HG03558 (cell line): ENCODE measurements around the gene TPRKB.
"Not testable (repeated sequence)": the region's sequence is repeated elsewhere in the genome, so short reads cannot be mapped to it uniquely, and the experiment has no call there.

Experiments
- ATAC-seq: cut with Tn5 transposase; IDR thresholded peaks from one replicate; pipeline ENCODE4 v1.9.1; 2021; ENCODE audit warnings: moderate number of reproducible peaks; ENCODE audit not compliant: unreplicated experiment; ENCODE audit errors: extremely low read depth

TPRKB gene

DNA sequence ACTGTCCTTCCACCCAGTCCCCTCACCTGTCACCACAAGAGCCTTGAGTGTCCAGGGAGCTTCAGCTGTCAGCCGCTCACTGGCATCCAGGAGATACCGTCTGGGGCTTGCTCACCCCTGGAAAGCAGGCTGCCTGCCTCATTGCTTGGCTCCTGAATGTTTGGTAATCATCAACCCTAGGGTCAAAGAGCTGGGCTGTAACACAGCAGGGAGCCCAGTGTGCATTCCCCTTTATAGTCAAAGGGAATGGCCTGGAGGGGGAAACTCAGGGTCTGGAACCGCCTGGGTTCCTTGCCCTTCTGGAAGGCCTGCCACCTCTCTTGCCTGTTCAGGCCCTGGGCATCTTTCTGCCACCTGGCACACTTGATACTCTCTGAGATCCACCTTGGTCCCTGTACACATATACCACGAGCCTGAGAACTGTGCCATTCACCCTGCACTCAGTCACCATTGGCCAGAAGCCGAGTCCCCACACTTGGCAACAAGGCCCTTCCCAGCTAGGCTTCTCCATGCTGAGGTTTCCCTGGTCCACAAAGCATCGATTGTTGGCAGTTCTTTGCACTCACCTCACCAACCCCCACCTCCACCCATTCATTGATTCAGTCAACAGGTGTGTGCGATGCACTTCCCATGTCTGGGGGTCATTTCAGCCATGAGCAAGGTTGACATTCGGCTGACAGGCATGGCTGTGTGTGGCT, 35.0 kb downstream of the TPRKB start:
- no peak for ATAC-seq

DNA sequence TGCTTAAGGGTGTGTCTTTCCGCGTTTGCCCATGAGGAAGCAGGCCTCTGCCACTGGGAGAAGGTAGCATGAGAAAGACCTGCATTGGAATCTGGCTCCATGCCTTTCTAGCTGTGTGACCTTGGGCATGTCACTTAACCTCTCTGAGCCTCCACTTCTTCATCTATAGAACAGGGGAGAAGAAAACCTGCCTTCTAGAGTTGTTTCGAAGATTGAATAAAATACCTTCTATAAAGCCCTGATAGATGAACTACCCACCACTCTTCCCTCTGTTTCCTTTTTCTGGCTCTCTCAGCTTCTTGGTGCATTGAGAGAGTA, 35.7 kb downstream of the TPRKB start:
- not testable (repeated sequence) for ATAC-seq

DNA sequence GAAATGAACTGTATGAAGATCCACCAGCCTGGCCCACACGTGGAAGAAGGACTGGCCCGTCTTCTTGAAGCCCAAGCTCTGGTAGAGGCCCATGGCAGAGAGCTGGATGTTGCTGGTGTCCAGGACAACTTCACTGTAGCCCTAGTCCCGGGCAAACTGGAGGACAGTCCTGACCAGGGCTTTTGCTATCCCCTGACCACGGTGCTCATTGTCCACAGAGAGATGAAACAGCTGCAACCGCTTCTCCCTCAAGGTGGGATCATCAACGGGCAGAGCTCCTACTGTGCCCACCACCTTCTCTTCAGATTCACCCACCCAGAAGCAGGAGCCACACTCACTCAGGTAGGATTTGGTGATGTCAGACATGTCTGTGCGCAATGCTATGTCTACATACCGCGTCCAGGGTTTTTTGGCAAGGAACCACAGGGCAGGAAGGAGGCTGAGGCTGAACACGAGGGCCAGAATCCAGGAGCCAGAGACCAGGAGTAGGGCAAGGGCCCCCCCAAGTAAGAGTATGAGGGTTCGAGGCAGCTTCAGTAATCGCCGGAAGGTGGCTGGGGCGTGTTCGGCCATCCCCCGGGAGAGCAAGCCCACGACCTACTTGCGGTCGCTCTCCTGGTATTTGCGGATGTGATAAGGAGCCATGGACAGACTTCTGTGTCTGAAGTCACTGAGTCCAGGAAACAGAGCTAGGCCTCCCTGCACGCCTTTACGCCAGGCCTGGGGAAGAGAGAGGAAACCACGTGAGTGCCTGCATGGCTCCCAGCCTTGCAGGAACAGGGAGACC, 36.3 kb downstream of the TPRKB start:
- no peak for ATAC-seq

DNA sequence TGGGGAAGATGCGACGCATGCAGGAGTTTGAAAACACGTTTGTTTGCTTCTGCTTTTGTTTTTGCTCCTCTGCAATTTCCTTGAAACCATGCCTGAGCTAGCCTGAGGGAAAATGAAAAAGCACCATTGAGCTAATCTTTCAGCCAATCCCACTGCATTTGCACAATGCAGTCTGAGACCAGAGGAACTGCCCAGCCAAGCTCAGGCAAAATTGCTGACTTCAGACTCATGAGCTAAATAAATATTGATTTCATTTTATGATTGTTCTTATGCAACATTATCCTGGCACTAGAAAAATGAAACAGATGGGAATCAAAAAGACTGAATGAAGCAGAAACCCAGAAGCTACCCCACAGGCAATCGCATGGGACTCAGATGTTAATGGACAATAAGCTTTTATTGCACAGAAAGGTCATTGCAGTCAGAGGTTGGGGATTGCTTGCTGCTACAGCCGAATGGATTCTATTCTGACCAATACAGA, 37.0 kb downstream of the TPRKB start:
- ATAC-seq = no peak

DNA sequence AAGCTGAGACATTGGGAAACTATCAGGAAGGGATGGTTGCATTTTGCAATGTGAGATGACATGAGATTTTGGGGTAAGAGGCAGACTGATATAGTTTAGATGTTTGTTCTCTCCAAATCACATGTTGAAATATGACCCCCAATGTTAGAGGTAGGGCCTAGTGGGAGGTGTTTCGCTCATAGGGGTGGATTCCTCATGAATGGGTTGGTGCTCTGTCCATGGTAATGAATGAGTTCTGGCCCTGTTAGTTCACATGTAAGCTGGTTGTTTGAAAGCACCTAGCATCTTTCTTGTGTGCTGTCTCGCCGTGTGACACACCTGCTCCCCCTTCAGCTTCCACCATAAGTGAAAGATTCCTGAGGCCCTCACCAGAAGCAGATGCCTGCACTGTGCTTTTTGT, 37.7 kb downstream of the TPRKB start:
- no peak for ATAC-seq

DNA sequence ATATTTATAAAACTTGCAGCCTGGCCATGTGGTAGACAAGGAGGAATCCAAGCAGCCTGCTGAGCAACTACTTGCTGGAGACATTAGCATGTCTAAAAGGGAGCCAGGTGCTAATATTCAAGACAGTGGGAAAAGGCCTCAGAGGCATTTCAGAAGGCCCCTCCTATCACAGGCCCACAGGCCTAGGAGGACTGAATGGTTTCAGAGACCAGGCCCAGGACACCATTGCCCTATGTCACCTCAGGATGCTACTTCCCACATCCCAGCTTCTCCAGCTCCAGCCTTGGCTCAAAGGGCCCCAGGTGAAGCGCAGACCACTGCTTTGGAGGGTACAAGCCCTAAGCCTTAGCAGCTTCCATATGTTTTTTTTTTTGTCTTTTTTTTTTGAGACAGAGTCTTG, 39.0 kb downstream of the TPRKB start:
- no peak for ATAC-seq

DNA sequence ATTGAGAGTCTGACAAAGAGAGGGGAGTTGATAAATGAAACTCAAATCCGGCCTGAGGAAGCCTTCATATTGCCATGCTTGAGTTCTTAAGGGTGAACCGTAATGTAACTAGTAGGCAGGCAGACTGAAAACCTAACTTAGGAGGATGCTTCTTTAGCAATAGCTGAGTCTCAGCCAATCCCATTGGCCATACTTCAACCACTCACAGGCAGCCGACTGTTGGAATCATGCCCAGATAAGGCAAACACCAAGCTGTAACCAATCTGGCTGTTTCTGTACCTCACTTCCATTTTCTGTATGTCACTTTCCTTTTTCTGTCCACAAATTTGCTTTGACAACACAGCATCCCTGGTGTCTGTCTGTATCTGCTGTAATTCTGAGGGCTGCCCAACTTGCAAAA, 39.5 kb downstream of the TPRKB start:
- no peak for ATAC-seq

DNA sequence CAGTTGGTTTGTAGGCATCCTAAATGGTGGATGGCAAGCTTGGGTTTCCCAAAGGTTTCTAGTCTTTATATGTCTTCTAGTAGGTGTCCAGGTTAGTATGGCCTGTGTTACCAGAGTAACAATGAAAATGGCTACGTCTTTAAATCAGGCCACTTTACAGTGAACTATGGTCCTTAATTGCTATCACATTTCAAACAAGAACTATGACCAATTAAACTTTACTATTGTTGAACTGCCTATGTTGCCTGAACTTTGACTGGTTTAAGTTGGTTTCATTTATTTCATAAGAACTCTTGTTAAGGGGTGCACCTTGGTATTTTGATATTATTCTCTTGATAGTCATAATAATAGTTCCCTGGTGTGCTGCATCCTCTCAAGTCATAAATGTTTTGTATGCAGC, 40.2 kb downstream of the TPRKB start:
- ATAC-seq = not testable (repeated sequence)

DNA sequence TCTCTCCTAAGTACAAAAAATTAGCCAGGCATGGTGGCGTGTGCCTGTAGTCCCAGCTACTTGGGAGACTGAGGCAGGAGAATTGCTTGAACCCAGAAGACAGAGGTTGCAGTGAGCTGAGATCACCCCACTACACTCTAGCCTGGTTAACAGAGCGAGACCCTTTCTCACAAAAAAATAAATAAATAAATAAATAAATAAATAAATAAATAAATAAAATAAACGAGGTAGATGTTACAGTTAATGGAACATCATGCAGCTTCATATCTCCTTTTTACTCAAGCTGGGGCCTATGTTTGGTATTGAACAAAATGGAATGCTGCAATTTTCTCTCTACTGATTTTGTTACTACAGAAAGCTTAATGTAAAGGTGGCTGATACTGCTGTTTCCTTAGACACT, 40.6 kb downstream of the TPRKB start:
- ATAC-seq = not testable (repeated sequence)

DNA sequence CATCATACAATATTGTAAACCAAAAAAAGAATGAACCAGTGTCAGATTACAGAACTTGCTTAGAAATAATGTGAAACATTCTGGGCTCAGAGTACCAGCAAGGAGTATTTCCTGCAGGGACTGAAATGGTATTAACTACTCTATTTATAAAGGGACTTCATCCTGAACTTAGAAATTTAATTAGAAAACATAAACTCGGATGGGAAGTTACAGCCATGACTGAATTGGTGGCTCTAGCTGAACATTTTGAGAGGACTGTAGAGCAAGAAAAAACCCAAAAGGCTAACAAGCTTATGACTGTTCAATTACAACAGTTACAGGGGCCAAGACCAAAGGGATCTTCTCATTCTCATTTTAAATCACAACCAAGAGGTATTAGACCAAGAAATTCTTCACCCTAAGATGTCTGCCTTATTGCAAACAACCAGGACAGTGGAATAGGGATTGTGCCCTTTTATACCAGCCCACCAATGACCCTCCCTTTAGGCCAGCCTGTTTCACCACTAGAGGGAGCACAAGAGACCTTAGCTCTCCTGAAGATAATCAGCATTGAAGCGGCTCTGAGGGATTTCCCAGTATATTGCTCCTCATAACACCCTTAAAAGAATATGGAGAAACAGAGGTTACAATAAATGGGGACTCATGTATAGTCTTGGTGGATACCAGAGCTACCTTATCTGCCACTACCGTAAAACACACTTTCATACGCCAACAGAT, 46.6 kb downstream of the TPRKB start:
- not testable (repeated sequence) for ATAC-seq

DNA sequence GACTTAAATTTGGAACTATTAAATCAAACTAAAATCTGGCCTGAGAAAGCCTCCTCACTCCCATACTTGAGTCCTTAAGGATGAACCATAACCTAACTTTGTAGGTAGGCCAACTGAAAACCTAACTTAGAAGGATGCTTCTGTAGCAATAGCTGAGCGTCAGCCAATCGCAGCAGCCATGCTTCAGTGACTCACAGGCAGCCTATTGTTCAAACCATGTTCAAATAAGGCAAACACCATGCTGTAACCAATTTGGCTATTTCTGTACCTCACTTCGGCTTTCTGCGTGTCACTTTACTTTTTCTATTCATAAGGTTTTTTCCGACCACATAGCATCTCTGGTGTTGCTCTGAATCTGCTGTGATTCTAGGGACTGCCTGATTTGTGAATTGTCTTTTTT, 48.7 kb downstream of the TPRKB start:
- ATAC-seq = not testable (repeated sequence)

DNA sequence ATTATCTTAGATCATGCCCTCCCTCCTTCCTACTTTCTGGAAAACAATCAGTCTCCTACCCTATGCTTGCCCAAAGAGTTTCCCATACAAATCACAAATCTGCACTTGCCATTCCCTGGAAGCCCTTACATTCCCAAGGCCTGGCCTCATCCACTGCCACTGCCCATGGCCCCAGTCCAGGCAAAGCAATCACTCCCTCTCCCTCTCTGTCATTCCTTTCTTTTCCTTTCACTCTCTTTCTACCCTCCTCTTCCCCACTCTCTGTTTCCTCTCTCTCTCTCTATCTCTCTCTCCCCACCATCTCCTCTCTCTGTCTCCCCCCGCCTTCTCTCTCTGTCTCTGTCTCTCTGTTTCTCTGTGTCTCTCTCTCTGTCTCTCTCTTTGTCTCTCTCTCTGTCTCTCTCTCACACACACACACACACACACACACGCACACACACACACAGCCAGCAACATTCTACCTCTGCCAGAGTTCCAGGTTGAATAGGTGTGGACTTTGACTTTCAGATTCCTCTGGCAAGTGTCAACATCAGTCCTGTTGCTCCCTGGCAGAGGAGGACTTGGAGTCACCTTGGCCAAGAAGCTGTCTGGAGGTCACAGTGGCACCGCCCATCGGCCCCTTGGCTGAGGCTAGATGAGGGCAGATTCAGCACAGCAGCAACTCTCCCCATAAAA, 51.2 kb downstream of the TPRKB start:
- no peak for ATAC-seq

DNA sequence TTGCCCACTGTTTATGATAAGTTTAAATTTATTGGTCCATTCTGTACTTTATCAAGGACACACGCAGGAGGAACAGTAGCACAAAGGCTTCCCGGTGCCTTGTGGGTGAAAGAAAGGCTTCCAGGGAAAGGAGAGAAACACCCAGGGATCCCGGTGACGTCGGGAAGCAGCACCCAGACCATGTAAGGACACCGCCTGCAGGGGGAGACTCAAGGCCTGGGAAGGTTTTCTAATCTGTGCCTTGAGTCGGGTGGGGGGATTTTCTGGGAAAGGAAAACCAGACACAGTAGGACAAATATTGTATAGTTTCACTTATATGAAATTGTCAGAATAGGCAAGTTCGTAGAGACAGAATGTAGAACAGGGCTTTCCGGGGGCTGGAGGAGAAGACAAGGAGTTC, 52.2 kb downstream of the TPRKB start:
- ATAC-seq = not testable (repeated sequence)

DNA sequence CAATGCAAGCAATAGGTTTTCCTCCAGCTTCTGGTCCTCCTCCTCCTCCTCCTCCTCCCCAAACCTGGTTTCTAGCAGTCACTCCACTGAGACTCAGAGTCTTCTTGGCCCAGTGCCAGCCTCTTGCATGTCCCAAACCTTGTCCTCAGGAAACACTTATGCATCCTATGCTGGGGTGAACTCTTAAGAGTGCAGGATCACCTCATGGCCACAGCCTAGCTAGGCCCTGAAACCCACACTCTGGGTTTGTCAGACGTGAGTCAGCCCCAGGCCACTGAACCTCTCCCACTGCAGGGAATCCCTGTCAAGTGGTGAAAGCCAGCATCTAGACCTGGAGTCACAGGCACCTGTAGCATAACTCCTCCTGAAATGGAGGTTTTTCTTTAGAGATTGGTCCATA, 52.8 kb downstream of the TPRKB start:
- not testable (repeated sequence) for ATAC-seq

DNA sequence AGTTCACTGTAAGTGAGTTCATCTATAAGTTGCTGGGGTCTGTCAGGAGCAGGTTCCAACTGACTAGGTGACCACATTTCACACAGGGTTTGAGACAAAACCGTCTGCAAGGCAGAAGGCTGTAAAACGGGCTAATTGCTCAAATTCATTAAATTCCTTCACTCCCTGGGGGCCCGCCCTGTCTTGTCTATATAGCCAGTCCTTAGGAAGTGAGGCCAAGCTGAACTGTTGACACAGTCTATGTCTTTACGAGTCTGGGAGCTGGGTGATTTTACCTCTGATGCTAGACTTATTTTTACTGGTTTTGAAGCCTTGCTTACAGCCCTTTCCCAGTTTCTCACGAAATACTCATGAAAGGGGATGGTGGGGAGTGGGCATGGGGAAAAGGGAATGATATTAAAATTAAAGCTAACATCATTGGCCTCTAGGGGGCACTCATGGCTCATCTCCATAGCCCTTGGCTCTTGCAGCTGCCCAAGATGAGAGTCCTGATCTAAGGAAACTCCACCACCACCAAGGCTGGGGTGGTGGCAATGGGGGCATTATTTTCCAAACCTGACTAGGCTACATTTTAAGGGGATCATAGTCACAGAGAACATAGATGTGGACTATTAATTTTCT, 57.1 kb downstream of the TPRKB start:
- not testable (repeated sequence) for ATAC-seq
